HG03565 (cell line): Measurements from ENCODE around the gene HNRNPUL1.
"Not testable (repeated sequence)": the region's sequence is repeated elsewhere in the genome, so short reads cannot be mapped to it uniquely, and the experiment has no call there.

Source experiments
- ATAC-seq: cut with Tn5 transposase; IDR thresholded peaks from one replicate; pipeline ENCODE4 v1.9.1; 2021; ENCODE audit warnings: mild to moderate bottlenecking, moderate library complexity; ENCODE audit not compliant: unreplicated experiment

The HNRNPUL1 gene

DNA sequence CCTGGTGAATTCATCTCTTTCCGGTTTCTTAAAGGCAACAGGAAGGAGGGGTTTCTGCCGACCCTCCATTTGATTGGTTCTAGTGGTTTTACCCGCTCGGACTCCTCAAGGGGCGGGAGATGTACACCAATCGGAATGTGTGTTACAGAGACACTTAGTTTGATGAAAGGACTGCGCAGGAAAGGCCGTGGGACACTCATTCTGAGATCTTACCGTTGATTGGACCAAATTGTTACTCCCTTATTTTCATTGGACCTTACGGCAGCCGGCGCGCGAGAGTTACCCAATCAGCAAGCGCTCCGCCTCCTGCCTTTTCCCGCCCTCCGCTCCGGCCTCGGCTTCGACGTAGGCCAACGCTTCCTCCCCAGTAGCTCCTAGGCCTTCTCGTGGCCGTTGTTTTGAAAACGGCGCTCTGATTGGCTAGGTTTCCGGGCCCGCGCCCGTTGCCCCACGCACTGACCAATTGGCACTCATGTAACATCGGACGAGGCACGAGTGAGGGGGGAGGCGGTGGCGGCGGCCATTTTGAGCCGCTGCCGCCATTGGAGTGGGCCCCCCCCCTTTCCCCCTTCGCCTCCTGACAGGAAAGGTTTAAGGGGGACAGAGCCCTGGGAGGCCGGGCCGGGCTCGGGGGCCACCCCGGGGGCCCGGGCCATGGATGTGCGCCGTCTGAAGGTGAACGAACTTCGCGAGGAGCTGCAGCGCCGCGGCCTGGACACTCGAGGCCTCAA lies at the start of gene HNRNPUL1:
Gene HNRNPUL1 (plus strand): TSS at position 523 of the 731 bp plus-strand sequence. CDS start 132 bp downstream, at position 655.
- ATAC-seq = peak; percentile 60

DNA sequence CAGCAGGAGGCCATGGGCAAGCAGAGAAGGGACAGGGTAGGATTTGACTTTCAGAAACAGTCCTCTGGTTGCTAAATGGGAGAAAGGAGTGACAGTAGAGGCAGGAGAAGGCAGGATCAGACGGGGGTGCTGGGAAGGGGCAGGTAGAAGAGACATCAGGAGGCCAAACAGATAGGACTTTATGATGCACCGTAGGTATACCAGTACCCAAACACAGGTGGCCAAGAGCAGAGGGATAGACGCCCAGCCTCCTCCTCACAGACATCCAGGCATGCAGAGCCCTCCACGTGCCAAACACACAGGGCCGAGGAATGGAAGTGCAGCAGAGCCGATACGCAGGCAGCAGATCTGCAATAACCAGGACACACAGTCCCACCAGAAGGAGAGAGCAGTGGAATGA lies 46.4 kb upstream of the HNRNPUL1 start:
- no peak for ATAC-seq

DNA sequence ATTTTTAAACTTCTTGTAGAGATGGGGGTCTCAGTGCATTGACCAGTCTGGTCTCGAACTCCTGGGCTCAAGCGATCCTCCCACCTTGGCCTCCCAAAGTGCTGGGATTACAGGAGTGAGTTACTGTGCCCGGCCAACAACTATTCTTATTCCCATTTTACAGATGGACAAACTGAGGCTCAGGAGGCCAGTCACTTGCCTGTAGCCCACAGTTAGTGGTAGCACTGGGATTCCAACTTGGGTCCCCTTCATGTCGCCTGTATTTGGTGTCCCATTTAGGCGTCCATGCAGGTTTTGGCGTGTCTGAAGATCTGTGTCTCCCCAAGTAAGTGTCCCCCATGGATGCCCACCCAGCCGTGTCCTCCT lies 45.9 kb upstream of the HNRNPUL1 start:
- ATAC-seq = no peak

DNA sequence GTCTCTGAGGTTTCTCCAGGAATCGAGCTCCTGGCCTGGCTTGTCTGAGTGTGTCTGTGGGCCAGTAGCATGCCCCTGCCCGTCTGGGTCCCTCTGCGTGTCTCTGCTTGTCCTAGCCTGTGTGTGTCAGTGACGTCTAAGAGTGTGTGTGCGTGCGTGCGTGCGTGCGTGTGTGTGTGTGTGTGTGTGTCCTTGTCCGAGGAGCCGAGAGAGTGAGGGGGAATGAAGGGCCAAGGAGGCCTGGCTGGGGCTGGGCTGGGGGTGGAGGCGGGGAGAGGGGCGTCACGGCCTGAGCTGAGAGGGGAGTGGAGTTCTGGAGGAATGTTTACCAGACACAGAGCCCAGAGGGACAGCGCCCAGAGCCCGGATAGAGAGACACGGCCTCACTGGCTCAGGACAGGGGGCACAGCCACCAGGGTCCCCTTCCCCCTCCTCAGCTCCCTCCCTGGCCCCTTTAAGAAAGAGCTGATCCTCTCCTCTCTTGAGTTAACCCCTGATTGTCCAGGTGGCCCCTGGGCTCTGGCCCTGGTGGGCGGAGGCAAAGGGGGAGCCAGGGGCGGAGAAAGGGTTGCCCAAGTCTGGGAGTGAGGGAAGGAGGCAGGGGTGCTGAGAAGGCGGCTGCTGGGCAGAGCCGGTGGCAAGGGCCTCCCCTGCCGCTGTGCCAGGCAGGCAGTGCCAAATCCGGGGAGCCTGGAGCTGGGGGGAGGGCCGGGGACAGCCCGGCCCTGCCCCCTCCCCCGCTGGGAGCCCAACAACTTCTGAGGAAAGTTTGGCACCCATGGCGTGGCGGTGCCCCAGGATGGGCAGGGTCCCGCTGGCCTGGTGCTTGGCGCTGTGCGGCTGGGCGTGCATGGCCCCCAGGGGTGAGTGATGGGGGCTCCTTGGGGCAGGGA lies 45.3 kb upstream of the HNRNPUL1 start, which contains the start of gene AXL:
Gene AXL (plus strand): TSS at position 609 of the 893 bp plus-strand sequence. CDS start 170 bp downstream, at position 779.
- no peak for ATAC-seq

DNA sequence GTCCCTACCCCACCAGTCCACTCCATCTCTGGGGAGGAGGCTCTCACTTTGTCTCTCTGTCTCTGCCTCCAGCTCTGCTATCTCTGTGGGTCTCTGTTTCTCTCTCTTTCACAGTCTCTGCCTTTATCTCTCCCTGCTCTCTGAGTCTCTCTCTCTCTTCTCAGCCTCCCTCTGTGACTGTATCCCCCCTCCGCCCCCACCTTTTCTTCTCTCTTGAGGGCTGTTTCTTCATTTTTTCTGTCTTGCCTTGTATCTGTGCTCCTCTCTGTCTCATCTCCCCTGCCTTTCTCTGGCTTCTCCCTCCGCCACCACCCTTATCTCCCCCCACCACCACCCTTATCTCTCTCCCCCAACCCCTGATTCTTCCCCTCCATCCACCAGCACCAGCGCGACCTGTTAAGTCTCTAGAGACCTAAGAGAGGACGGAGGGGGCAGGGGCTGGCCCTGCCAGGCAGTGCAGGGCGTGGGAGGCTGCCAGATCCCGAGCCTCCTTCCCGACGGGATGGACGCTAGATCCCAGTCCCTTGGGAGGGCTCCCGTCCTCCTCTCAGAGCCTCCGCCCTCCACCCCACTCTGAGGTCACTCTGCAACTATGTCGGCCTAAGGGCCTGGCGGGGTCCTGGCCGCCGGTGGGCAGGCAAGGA lies 44.1 kb upstream of the HNRNPUL1 start:
- no peak for ATAC-seq

DNA sequence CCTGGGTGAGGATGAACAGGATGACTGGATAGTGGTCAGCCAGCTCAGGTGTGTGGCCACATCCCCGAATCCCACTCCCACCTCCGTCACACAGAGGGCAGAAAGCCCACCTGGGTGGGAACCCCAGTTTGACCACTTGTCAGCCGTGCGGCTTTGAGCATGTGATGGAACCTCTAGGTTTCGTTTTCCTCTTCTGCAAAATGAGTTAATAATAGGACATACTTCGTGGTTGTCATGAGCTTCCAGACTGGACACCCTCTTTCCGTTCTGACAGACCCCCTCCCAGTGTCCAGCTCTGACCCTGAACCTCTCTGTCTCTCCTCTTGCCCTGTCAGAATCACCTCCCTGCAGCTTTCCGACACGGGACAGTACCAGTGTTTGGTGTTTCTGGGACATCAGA lies 43.4 kb upstream of the HNRNPUL1 start:
- no peak for ATAC-seq

DNA sequence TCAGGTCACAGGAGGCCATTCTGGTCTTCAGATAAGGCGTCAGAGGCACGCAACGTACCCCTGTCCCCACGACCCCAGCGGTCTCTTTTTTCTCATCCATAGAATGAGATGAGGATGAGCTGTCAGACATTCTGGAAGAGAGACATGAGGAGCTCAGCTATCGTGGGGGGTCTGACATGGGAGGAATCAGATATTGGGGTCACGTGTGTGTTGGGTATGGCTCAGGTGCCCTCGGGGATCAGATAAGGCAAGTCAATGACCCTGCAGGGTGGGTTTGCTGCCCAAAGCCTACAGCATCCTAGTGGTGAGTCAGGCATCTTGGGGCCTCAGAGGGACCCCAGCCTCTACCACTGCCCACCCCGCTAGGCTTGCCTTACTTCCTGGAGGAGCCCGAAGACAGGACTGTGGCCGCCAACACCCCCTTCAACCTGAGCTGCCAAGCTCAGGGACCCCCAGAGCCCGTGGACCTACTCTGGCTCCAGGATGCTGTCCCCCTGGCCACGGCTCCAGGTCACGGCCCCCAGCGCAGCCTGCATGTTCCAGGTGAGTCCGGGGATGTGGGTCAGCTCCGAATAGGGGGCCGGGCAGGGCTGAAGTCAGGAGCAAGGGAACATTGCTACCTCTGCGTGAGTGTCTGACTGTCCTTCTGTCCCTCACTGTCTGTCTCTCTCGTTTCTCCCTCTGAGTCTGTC lies 42.5 kb upstream of the HNRNPUL1 start:
- ATAC-seq = no peak

DNA sequence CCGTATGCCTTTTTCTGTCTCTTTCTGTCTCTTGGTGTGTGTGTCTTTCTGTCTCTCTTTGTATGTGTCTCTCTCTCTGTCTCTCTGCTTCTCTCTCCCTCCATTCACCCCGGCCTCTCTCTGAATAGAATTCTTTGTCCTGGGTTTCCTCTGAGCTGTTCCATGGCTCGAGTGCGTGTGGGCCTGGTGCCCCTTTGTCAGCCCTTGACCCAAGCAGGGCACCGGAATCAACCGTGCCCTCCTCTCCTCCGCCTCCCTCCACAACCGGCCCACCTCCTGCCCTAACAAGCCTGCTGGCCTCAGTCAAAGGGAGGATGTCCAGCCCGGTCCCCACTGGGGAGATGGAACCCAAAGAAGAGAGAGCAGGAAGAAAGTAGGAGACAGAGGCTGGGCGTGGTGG lies 41.9 kb upstream of the HNRNPUL1 start:
- ATAC-seq = no peak

DNA sequence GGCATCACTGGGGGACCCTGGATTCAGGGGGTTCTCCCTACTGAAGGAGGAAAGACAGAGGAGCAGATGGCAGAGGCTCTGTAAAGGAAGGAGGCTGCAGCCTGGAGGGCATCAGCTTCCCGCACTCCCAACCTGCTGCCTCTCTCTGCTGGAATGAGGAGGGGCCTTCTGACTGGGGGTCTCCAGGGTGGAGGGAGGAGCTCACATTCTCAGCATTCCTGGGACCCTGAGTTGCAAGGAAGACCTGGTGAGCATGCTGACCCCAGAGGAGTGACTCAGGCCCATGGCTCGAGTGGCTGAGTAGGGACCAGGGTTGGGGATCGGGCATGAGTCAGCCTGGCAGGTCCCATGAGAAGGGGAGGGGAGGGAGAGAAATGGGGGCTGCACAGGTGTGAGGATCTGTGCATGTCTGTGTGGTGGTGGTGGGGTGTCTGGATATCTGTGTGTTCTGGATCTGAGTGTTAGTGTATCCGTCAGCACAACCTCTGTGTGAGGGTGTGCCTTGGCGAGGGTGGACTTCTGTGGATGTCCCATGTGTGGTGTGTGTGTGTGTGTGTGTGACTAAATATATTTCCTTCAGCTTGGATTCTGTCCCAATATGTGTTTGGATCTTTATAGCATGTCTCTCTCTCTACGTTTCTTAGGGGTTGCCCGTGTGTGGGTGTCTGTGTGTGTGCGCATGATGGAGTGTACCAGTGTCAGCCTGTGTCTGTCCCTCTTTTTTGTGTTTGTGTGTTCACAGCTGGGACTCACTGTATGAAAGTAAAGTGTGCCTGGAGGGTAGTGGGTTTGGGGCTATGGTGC lies 40.5 kb upstream of the HNRNPUL1 start:
- no peak for ATAC-seq

DNA sequence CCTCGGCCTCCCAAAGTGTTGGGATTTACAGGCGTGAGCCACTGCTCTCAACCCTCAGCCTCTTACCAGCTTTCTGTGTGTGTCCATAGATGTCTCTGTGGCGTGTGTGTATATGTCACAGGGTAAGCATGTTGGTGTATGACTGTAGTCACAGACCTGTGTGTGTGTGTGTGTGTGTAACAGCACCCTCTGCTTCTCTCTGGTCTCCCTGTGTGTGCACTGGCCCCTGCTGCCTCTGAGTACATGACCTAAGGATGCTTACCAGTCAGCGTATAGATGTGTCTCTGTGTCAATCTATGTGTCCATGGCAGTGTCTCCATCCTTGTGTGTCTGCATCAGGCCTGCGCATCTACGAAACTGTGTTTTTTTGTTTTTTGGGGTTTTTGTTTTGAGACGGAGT lies 39.5 kb upstream of the HNRNPUL1 start:
- no peak for ATAC-seq

DNA sequence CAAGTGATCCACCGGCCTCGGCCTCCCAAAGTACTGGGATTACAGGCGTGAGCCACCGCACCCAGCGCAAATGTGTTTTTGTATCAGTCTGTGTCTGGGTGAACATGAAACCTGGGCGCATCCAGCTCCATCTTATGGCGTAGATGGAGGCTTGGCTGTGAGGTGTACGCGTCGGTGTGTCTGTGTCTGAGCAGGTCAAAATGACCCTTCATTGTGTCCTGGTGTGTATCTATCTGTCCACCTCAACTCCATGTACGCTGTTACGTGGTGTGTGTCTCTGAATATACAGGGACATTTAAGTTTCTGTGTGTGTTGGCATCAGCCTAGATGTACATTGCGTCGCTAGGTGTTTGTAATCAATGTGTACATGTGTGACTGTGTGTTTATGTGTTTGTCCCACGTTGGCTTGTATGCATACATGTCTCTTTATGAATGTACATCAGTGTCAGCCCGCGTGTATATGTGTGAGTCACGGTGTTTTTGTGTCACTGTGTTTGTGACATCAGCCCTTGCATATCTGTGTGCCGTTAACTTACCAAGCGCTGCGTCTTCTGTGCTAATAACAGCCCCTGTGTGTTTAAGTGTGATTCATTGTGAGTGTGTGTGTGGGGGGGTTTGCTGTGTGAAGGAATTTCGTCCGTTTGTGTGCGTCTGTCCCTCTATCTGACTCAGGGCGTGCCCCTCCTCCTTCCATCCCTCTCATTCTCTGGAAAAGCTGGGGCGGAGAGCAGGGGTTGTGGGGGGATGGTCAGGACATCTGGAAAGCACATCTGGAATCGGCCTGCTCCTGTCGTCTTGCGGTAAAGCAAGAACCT lies 38.7 kb upstream of the HNRNPUL1 start:
- ATAC-seq = no peak

DNA sequence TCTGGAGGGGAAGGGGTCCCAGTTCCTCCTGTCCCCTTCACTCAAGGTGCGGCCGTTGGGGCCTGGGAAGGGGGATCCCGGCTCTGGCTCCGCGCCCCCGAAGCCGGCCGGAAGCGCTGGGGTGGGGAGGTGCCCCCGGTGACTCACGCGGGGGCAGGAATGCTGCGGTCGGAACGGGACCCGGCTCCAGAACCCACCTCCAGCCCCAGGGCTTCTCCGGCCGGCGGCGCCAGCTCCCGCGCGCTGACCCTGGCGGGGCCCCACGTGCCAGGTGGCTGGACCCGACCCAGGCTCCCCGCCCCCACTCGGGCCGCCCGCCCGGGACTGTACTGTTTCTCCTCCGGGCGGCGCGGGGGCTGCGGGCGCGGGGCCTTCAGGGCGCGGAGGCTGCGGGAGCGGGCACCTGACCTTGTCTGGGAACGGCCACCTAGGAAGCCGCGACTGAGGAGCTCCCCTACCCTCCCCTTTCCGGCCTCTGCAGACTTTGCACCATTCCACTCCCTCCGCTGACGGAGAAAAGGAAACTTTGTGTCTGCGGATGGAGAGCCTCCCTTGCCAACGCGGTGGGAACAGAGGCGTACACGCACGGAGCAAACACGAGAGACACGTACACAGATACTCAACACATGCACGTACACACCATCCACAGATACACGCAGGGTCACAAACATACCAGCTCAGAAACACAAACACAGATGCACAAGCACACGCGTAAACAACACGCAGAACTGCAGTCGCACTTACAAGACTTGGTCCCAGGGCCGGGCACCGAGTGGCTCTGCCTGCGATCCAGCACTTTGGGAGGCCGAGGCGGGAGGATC lies 37.9 kb upstream of the HNRNPUL1 start:
- ATAC-seq = no peak

DNA sequence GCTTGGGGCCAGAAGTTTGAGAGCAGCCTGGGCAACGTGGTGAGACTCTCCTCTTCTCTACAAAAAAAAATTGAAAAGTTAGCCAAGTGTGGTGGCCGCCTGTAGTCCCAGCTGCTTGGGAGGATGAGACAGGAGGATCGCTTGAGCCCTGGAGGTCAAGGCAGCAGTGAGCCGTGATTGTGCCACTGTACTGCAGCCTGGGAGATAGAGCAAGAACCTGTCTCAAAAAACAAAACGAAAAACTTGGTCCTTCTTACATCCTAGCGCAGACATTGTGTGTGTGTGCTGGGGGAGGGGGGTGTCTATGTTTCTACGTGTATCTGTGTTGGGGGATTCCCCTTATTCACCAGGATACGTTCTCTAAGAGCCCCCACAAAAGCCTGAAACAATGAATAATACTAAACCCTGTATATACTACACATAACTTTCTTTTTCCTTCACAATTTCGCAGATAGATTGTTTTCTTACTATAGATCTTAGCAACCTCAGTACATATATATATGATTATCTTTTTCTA lies 37.2 kb upstream of the HNRNPUL1 start:
- ATAC-seq = no peak

DNA sequence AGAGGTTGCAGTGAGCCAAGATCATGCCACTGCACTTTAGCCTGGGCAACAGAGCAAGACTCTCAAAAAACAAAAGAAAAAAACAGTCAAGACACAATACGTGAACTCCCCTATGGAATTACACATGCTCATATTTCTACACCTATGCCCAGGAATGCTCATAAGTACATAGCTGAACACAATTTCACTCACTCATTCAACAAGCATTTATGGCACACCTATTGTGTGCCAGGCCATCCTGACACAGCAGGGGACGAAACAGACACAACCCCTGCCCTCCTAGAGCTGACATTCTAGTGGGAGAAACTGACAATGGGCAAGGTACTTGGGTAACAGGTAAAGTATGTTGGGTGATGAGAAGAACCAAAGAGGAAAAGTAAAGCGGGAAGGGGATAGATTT lies 35.7 kb upstream of the HNRNPUL1 start:
- ATAC-seq = no peak

DNA sequence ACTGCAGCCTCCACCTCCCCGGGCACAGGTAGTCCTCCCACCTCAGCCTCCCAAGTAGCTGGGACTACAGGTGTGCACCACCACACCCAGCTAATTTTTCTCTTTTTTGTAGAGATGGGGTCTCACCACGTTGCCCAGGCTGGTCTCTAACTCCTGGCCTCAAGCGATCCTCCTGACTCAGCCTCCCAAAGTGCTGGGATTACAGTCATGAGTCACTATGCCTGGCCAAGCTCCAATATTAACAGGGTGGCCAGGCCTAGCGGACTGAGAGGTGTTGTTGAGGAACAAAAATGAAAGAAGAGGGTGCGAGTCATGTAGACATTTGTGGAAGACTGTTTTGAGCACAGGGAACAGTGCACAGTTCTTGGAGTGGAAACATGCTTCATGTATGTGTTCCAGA lies 34.8 kb upstream of the HNRNPUL1 start:
- ATAC-seq = not testable (repeated sequence)

DNA sequence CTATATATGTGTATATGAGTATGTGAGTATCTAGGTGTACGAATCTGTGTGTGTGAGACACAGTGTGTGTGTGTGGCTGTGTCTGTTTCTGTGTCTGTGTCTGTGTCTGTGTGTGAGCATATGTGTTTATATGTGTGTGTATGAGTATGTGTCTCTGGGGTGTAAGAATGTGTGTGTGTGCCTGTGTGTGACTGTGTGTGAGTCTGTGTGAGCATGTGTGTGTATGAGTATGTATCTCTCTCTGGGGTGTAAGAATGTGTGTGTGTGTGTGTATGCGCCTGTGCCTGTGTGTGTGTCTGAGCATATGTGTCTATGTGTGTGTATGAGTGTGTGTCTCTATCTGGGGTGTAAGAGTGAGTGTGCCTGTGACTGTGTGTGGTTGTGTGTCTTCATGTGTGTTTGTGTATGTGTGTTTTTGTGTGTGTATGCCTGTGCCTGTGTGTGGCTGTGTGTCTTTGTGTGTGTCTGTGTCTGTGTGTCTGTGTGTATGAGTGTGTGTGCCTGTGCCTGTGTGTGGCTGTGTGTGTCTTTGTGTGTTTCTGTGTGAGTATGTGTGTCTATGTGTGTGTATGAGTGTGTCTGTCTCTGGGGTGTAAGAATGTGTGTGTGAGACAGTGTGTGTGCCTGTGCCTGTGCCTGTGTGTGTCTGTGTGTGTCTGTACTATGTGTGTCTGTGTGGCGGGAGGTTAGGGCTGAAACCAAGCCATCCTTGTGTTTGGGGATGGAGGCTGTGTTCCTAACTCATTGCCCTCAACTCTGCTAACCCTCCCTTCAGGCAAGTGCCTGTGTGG lies 33.9 kb upstream of the HNRNPUL1 start:
- no peak for ATAC-seq

DNA sequence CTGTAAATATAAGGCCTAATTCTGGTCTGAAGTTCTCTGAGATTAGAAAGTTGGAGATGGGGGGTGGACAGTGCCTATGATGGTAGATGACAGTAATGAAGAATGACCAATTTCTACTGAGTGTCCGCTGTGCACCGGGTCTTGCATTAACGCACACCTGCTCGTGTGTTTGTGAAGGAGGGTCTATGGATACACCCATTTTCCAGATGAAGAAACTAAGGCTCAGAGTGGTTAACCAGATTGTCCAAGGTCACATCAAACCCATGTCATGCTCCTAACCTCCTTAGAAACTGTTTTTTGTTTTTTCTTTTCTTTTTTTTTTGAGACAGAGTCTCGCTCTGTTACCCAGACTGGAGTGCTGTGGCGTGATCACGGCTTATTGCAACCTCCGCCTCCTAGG lies 31.5 kb upstream of the HNRNPUL1 start:
- no peak for ATAC-seq
